T47D (cell line): ENCODE results near the gene NAT9.

Experiments
- DNase-seq, 2 experiments: peaks; one replicate each; pipeline versions ENCODE4 v3.0.0 to v3.0.0-alpha.2; 2011 to 2012; ENCODE audit warnings: low read depth in 1 of 2, low spot score in 1 of 2
- JUND ChIP-seq: IDR thresholded peaks from 2 replicates; pipeline ENCODE4 v1.6.1; 2012; ENCODE audit warnings: low read depth
- in situ Hi-C: cut with HindIII; loops from 2 replicates; pipeline ENCODE4 v1.10.0; 2016; ENCODE audit warnings: low sequenced_read_pairs, low pct_unique_long_range_greater_than_20kb

The NAT9 gene

DNA sequence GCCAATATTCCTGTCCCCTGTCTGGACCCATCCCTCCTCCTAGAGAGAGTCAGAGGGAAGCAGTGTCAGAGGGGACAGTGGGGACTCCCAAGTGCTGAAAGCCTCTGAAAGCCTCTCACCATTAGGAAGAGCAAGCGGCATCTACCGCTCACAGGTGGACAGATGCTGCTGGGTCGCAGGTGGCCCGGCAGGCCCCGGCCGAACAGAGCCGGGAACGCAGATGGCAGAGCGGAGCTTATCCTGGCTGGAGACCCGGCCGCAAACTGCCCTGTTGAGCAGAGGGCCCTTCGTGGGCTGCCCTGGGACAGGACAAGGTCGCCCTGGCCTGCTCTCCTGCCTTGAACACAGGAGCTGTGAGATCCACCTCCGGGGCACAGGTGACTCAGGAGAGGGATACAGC lies 23.0 kb upstream of the NAT9 start:
- no peak for TF ChIP-seq JUND
- in situ Hi-C loops = no loop called here
- DNase-seq = no peak

DNA sequence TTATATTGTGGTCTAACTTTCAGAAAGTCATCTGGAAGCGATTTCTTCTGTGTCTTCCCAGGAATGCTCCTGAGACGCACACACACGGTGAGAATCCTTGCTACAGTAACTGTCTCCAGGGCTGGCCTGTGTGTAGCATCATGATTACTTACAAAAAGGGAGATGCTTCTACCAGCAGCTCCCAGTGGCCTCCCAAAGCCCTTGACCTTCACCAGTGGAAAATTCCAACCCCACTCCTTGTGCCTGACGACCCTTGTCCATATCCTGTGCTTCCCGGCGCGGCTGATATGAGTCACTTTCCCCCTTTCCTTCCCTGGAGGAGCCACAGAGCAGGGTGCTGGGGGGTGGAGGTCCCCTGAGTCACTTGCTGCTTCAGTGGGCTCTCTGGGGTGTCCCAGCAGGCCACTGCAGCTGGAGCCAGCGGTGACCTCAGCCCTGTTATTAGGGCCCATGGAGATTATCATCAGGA lies 22.1 kb upstream of the NAT9 start:
- no peak for DNase-seq
- in situ Hi-C loops = no loop called here
- TF ChIP-seq JUND = no peak

DNA sequence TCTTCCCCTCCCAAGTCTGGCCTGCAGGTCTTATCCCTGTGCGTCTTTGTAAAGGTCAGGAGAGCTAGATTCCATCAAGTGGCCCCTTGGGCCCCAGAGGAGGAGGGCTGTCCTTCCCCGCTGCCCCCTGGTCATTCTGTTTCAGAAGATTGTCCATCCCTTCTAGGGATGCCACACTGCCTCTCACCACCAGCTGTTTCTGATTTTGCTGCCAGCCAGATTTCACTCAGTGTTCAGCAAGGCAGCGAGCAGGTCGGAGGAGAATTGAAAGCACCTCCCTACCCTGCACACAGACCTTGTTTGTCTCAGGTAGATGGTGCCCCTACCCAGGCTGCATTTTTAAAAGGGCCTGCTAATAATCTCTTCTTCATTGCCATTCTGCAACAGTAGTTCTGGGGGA lies 21.7 kb upstream of the NAT9 start:
- no peak for TF ChIP-seq JUND
- in situ Hi-C loops = no loop called here
- DNase-seq = no peak

DNA sequence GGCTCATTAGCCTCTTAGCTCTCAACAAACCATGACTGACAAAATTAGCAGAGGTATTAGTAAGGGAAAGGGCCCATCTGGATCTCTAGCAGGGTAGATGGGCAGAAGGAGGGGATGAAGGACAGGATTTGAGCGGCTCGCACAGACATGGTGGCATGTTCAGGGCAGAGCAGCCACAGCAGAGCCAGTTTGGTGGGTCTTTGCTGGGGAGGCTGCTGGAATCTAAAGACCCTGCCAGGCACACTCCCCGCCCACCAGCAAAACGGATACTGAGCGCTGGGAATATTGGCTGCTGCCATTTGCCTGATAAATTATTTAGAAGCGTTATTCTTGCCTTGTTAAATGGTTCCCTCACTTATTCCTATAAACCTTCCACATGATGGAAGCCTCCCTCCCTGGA lies 20.7 kb upstream of the NAT9 start:
- in situ Hi-C loops = no loop called here
- TF ChIP-seq JUND = no peak
- DNase-seq = no peak

DNA sequence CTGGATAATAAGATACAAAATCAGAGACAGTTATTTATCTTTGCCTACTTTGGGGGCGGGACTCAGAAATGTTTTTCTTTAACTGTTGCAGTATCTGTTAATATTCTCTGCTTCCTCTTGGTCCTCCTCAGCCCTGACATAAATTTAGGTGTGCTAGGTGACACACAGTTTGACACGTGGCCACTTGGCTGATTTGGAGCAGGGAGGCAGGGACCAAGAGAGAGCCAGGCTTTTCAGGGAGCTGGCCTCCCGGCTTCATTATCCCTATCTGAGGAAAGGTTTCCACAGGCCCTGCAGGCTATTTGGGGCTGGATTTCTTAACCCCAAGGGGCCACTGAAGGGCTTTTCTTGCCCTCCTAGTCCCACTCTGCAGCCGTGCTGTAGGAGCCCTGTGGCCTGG lies 20.1 kb upstream of the NAT9 start:
- TF ChIP-seq JUND = no peak
- in situ Hi-C loops = no loop called here
- DNase-seq = no peak

DNA sequence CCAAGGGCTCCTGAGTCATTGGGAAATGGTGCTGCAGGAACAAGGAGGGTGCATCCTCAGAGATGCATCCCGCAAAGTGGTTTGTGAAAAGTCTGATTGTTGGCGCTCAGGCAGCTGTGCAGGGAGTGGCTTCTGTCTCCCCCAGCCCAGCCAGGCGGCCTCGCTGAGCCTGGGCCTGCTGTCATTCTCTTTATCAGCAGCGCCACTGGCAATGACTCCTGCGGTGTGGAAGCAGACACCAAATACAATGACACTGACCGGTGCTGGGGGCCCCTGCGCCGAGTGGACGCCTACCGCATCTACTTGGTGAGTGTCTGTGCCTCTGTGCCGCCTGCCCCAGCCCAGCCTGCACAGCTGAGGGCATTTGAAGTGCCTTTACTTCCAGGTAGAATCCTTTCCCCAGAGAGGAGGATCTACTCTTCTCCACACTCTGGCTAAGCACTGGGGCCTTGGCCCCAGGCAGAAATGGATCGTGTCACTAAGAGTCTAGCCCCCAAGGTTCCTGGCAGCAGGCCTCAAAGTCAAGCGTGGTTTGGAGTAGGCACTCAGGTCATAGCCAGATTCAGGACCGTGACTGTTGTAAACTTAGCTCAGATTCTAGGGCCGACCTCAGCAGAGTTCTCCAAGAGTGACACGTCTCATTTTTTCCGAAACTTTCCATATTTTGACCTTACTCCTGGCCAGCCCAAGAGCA lies 19.3 kb upstream of the NAT9 start:
- no peak for DNase-seq
- no peak for TF ChIP-seq JUND
- in situ Hi-C loops = no loop called here

DNA sequence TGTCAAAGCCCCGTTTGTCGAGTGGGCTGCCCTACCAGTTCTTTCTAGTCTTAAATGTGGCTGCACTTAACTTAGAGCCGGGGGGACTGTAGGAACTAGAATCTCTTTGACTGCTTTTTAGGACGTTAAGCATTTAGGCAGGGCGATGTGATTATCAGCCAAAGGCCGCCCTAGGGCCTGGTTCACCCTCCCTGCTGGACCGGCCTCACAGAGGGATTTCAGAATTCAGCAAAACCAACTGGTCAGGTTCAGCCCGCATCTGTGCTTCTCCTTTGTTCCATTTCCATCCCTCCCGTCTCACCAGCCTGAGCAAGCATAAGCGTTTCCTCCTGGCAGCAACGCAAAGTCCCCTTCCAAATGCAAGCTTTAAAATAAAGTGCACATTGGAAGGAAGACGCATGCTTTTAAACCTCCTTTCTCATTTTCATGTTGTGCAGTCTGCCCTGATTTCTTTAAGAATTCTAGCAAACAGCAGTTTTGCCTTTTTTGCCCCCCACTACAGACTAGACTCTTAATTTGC lies 16.5 kb upstream of the NAT9 start:
- DNase-seq = no peak
- in situ Hi-C loops = no loop called here
- TF ChIP-seq JUND = no peak

DNA sequence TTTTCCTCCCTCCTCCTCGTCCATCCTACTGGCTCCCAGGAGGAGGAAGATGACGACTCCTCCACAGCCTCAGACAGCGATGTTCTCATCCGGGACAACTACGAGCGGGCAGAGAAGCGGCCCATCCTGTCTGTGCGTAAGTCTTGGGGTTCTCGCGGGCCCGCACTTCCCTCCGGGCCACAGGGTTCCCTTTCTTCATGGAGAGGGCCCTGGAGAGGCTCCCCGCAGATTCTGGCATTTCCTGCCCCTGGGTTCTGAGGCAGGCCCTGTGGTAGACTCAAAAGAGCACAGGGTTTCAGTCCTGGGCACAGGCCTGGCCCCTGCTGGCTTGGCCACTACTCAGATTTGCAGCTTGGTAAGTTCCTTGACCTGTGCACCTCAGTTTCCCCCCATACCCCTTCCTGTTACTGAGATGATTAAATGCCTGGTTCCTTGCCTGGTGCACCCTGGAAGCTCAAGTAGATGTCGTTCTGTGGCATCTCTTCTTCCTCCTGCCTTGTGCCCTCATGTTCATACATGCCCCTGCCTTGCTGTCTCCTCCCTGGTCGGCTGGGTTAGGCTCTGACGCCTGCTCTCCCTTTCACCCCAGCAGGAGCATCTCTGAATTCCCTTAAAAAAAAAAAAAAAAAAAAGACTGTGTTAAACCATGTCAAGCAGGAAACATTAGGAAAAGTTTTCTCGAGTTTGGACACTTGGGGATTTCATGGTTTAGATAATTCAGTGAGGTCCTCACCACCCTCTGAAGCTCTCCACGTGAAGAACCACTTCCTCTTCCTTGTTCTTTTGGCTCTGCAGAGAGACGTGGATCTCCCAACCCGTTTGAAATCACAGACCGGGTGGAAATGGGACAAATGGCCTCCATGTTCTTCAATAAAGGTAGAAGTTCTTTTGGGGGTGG lies 14.3 kb upstream of the NAT9 start:
- no peak for DNase-seq
- in situ Hi-C loops = no loop called here
- TF ChIP-seq JUND = no peak

DNA sequence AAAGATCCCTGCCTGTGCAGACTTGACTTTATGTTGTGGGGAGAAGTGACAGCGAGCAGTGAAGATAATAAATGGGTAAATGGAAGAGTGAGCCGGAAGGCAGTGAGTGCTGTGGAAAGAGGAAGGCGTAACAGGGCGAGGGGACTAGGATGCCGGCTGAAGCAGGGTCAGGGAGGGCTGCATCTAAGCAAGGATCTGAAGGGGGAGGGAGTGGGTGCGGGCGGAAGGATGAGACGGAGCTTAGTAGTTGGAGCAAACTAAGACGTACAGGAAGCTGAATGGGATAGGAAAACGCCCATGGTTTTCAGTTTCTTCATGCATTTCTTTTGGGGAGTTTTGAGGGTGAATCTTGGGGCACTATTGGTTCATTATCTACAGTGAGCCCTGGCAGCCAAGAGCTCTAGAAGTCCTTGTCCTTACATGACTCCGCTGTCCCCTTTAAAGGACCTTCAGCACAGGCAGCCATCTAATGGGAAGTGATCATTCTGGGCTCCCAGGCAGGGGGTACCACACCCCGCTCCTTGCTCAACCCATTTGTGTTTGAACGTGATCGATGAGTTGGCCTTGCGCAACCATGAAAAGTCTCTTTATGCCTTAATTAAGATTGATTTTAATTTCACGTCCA lies 10.4 kb upstream of the NAT9 start:
- TF ChIP-seq JUND = no peak
- DNase-seq = no peak
- in situ Hi-C loops = no loop called here

DNA sequence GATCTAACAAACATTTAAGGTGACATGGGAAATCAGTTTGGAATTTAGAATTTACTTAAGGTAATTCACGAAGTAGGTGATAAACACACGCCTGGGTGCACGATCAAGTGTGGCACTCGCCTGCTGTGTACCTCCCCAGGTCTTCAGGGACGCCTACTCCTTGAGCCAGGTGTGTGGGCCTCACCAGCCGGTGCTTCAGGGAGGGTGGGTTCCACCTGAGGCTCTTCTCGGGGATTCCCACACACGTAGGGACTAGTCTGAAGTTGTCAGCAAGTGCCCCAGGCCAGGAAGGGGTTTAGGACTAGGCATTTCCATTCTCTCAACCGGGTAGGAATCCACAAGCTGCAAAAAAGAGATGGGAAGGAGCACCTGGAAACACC lies 9.8 kb upstream of the NAT9 start:
- in situ Hi-C loops = no loop called here
- TF ChIP-seq JUND = no peak
- DNase-seq = no peak

DNA sequence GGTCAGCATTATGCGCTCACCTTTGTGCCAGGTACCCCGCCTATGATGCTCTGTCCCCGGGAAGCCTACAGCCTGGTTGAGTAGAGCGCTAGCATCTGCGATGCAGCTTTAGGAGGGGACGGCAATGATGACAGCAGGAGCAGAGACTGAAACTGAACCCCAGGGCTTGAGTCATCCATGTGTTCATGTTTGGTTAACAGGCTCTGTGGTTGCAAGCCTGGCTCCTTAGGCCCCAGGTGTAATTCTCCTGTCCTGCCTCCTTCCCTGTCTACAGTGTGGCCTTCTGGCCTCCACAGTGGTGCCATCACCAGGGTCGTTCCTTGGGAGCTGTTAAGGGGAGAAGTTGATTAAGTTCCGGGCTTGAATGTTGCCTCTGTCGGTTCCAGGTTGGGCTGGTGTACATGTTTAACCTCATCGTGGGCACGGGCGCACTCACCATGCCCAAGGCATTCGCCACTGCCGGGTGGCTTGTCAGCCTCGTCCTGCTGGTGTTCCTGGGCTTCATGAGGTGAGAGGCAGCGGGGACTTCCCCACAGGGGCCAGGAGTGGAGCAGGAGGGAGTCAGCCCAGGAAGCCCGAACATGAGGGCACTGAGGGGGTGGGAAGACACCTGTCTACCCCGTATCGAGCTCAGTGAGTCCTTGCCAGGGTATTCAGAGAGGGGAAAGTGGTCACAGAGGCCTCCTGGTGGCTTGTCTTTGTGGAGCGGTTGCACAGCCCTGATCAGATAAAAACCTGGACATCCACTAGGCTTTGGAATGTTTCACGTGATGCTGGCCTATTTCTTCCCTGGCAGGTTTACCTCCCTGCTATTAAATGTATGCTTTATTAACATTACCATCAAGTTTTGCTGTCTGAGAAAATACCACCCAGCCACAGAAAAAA lies 9.2 kb upstream of the NAT9 start:
- DNase-seq = peak; percentile 66 to 71
- in situ Hi-C loops = no loop called here
- no peak for TF ChIP-seq JUND
